Measurements from ENCODE around the gene PCSK7.

GRCh38 chr11:117171007-117171403, 60.9 kb downstream of the PCSK7 start:
- TF ChIP-seq POLR2AphosphoS5 (IDR thresholded peaks at IDR 0.05; ENCODE audit: low read depth, low read length): no peak
- TF ChIP-seq TAF1 (IDR thresholded peaks at IDR 0.05; ENCODE audit: borderline replicate concordance, insufficient read depth, low read length): no peak
- no peak for TF ChIP-seq SIN3A (IDR thresholded peaks at IDR 0.05; ENCODE audit: borderline replicate concordance, insufficient read depth, low read length)
- TF ChIP-seq REST (IDR thresholded peaks at IDR 0.05; ENCODE audit: insufficient read depth in 1 of 2, low read depth in 2 of 2, low read length in 2 of 2): no peak
